ENCODE data around the gene HOXB6.

HOXB6 gene

DNA sequence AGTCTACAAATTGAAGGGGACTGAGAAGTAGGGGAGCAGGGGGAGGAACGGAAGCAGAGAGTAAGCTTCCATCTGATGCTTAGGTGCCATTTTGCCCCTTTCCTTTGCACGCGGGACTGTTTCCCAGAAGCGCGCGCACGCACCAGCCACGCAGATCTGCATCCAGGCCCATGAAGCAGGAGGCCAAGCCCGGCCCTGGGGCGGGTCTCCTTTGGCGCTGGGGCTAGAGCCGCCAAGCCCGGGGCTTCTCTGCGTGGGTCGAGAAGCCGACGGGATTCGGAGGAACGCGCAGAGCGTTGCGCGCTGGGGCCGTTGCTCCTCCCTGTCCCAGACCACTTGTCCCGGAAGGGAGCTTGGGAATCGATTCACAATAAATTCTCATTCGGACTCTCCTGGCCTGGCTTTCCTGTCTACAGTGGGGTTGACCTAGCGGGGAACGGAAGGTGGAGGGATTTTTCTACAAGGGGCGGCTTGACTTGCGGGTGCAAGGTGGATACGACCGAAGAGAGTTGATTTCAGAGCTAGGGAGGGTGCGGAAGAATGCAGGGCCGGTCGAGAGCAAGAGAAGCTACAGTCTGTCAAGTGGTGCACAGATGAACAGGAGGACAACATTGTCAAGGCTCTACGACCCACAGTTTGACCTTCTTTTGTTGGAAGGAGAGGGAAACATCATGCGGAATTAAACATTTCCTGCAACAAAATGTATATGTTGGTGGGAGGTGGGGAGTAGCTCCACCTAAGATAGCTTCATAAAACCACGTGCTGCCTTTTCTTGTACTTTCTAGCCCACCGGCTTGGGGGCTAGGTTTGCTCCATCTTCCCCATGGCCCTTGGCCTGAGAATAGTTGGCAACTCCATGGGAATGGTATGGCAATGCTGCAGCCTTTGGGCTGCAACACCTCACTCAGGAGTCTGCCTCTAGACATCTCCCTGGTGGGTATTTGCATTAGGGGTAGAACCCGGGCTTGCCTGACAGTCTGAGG, 16.9 kb upstream of the HOXB6 start:
- DNase-seq, result no peak

DNA sequence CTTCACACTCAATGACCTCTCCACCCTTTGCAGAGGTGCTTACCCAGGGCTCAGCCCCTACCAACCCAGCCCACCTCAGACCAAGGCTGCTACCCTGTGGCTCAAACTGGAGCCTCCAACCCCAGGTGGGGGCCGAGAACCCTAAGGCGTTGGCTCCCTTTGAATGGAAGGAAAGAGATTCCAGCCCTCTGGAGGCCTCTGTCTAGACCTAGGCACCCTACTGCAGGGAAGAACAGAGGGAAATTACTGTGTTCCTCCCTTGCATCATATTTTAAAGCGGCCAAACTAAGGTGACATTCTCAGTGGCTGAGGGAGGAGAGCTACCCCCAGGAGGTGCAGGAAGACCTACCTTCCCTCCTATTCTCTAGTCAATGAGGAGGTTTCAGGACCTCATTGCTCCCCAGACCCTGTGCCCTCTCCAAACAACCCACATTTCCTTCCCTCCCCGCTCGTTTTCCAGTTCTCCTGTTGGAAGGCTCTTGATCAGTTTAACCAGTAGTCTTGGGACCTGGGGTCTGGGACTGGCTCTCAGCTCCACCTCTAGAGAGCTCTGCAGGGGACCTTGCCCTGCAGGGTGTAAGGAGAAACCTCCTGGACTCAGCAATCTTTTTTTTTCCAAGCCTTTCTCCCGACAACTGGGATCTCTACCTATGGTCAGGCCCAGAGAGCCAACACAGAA, 15.8 kb upstream of the HOXB6 start:
- DNase-seq, result no peak

DNA sequence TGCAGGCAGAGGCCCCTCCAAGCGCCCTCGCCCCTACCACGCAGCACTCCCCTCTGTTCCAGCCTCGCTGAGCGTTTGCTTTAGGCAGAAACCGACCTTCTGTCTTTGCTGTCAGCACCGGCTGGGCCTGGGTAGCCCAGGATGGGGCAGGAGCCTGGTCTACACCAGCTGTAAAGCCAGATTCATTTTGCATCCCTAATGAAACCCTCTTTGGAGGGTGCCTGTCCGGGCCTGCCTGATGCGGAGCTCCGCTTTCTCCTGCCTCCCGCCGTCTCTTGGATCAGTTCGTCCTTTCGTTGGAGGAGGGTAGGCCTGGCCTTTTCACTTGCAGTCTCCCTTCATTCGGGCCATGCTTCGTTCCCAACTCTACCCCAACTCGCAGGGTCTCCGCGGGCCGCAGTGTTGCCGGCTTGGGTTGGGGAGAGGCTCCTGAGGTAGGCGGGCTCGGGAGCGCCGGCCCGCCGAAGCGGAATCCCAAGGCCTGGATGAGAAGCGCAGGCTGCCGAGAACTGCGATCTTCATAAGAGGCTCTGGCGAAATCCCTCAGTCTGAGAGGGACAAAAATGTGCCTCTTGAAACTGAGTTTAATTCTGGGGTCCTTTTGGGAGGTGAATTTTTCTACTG, 15.2 kb upstream of the HOXB6 start:
- DNase-seq, result no peak

DNA sequence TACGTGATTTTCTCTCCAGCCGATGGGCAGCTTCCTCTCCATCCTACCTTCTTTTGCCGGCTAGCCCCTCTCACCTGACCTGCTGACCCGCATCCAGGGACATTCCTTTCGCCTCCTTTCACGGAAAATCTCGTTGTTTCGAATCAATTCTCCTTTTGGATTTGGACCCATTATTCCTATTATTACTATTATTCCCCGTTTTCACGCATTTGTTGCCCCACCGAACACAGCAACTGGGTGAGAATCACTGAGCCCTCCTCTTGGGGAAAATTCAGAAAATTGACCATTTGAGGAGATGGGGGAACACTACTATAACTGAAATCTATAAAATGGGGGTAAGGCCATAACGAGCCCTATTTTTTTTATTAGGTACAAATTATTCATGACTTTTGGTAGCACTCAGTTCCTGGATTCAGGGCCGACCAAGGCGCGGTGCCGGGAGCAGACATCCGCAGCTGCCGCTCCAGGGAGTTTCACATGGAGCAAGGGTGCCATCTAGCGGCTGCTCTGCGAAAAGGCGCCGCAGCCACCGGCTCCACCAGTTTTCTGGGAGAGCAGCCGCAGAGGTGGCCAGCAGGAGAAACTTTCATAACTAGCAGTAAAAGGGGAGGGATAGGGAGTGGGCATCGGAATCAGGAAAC, 13.6 kb upstream of the HOXB6 start:
- peak; percentile 89 for DNase-seq

DNA sequence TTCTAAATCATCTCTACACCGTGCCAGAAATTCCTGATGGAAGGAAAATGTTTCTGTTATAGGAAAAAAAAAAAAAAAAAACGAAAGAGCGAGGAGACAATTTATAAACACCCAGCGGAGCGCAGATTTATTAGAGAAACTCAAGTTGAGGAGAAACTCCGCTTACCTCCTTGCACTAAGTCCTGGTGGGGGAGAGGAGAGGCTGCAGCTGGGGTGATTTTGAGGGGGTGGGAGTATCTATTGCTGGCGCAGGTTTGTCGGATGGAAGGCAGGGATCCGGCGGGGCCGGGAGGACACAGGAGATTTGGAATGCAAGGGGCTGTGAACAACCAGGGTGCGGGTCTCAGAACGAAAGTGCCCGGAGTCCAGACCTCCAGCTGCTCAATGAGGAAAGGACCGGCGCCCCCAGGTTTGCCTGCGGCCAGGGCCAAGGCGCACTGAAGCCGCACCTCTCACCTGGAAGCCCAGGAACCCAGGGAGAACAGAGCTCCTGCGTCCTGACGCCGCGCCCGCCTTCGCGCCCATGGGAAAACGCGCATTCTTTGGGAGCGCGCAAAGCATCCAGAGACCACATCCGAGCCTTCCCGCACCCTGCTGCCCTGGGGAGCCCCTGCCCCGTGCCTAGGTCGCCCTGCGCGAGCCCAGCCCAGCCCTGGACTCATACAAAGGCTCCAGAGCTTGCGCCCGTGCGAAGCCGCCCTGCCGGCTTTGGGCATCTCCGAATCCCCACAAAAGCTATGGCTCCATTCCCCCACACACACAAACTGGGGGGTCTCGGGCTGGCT, 12.9 kb upstream of the HOXB6 start:
- no peak for DNase-seq

DNA sequence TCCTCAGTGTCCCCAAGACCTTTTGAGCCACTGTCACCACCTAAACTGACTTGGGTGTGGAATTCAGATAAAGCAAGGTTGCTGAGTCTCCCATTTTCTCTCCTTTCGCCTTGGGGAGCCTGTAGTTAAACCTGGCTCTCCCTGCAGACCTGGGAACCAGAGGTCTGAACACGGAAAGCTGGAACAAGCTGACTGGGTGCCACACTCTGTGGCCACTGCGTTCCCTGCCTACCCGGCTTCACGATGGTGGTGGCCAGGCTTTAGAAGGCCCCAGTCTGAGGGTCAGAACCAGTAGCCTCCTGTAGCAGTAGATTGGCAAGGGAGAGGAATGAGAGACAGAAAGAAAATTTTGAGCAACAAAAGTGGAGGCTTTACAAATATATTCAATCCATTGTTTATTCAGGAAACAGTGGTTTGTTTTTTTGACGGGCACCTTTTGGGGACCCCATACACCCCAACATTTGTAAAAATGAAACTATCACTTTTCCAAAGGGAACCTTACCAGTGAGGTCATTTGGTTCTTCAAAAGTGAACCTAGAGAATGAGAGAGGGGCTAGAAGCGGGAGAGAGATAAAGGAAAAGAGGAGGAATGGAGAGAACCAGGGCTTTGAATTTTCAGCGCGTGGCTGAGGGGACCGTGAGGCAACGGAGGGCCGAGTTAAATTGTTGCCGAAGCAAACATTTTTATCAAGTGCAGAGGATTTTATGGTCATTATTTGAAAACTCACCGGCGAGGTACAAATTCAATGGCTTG, 12.1 kb upstream of the HOXB6 start:
- DNase-seq, result no peak

DNA sequence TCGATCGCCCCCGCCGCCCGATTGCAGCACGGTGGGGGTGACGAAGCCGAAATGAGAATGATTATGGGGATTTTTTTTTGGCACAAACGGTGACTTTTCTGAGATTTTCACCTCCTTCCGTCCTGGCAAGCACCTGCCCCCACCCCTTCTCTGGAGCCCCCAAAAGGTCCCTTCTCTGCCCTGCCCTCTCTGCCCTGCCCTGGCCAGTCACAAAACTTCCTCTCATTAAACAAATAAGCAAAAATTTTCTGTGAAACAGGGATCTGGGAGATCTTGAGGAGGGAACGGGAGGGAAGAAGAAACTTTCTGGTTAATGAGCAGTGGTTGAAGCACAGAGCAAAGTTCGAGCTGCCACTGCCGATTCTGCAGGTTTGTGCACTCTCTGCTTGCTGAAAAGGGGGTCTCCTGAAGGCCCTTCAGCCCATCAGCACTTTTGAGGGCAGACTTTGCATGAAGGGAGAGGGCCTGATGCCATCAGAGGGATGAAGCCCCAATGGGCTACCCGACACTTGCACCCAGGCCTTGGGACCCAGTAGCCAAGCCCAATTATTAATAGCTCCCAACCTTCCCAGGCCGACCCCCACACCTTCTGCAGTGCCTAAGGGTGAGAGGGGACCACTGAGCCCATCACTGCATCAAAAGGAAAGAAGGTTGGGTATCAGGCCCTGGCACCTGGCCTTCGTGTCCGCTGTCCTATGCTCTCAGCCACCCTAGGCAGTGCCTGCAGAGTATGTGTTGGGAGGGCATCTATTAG, 11.4 kb upstream of the HOXB6 start:
- DNase-seq, result no peak

DNA sequence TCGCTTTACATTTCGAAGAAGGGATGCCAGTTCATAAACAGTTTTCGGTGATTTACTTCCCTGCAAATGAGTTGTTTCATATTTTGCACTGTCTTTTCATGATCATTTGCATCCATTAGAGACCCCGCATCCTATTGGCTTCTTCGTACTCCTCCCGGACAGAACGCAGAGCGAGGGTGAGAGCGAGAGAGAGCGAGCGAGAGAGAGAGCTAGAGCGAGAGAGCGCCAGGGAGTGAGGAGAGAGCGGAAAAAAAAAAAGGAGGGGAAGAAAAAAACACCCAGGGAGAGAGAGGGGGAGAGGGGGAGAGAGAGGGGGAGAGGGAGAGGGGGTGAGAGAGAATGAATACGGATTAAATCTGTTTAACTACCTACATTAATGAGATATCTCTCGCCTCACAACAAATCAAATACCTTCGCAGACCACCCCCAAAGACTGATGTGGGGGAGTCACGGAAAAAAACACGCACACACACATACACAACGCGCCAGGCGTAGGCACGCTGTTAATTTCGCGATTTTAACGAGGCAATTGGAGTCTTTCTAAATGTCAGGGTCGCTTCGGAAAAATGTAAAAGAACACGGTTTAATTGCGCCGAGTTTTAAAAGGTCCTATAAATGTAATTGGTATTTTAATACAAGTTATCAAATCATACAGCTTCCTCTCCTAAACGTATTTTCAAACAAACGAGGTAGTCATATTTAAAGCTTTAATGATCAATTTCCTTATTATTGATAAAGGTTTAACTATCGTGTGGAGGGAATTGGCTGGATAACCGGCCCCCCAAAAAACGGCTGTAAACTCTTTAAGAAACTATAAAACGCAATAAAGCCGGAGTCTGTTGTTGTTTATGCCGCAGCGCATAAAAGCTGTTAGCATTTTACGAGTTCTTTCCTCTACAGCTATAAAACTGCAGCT, 10.5 kb upstream of the HOXB6 start, which contains the start of gene HOXB8:
TSS of gene HOXB8 (minus strand) at position 246 of the 916 bp plus-strand sequence. CDS start 588 bp downstream, outside the sequence.
- no peak for DNase-seq

DNA sequence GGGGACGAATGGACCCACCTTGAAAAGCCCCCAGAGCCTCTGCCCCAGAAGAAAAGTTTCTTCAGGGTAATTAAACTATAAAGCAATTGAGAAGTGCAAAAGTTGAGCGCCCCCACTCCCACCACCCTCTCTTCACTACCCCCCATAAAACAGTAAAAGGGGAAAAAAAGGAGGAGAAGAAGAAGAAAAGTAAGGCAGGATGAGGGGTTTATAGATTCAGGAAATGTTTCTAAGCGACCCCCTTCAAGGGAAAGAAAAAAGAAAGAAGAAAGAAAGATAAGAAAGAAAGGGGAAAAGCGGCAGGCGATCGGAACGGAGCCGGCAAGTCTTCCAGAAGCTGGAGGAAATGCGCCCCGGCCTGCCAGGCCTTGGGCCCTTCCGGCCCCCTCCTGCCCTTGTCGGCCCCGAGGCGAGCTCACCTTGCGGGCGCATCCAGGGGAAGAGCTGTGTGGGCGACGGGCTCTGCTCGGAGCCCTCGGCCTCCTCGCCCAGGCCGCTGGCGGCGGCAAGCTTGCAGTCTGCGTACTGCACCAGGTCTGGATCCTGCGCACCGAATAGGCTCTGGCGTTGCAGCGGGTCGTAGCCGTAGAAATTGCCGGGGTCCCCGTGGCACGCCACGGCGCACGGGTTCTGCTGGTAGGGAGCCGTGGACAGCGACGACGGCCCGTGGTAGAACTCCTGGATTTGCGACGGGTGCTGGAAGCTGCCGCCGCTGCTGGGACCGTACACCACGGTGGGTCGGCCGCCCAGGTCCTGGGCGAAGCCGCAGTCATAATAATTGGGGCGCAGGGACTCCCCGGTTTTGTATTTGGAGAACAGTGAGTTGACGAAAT, 9.3 kb upstream of the HOXB6 start:
- peak; percentile 62 for DNase-seq

DNA sequence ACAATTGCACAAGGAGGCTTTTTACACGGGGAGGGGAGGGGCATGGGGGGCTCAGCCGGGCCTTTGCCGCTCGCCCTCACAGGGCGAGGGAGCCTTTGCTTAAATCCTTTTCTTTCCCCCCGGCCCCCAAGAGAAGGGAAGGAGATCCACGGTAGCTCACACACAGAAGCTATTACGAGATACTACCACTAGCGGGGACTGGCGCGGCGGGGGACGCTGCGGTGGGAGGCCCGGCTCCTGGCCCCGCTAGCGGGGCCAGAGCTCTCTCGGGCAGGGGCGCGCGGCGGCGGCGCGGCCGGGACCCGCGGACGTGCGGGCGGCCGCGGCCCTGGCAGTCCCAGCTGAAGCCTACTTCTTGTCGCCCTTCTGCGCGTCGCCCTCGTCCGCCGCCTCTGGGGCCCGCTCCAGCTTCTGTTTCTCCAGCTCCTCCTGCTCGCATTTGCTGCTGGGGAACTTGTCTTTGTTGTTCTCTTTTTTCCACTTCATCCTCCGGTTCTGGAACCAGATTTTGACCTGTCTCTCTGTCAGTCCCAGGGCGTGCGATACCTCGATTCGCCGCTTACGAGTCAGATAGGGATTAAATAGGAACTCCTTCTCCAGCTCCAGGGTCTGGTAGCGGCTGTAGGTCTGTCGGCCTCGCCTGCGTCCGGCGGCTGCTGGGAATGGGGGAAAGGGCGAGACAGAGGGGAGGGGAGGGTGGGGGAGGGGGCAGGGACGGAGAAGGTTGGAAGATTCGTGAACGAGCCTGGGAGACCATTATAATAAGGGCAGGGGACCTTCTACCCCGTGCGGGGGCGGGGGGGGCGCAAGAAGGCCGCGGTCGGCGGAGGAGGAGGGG, 8.3 kb upstream of the HOXB6 start:
- peak; percentile 63 for DNase-seq

DNA sequence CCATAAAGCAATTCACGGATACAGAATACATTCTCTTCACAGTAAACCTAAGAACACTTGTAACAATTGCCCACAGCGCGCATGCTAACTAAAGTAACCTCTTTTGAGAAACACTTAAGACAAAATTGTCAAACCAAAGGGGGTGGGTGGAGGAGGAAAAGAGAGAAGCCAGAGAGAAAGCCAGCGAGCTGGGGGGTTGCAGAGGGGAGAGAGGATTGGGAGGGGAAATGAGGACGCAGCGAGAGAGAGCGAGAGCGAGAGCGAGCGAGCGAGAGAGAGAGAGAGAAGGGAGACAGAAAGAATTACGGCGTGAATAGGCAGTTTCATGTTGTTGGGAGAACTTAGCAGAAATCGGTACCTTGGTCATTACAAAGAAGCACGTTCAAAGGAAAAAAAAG, 7.7 kb upstream of the HOXB6 start:
- no peak for DNase-seq

DNA sequence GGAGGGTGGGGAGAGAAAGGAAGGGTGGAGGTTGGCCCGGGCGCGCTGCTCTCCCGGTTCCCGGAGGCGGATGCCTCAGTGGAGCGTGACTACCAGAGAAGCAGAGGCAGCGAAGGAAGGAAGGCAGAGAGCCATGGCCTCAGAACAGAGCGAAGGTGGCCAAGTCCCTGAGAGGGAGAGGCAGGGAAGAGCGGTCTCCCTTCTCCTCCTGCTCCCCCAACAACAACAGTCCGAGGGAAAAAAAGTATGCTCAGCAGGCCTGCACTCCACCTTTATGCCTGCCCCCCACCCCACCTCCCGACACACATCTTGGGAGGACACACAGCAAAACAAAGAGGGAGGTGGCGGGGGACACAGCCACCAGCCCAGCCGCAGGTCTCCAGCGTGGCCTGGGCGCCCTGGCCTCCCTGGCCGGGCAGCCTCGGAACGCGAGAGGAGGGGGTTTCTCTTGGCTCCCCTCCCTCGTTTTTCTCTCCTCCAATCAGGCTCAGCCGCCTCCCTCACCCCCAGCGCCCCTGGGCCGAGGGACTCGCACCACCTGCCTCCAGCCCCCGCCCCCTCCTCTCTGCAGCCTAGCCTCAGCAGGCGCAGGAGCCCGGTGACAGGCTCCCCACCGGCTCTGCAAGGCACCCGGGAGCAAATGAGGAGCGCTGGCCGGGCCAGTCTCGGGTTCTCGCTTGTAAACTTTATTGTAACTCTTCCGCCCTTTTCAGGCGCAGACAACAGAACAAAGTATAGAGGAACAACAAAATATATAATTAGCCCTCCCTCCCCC, 7.1 kb upstream of the HOXB6 start:
- DNase-seq, result no peak

DNA sequence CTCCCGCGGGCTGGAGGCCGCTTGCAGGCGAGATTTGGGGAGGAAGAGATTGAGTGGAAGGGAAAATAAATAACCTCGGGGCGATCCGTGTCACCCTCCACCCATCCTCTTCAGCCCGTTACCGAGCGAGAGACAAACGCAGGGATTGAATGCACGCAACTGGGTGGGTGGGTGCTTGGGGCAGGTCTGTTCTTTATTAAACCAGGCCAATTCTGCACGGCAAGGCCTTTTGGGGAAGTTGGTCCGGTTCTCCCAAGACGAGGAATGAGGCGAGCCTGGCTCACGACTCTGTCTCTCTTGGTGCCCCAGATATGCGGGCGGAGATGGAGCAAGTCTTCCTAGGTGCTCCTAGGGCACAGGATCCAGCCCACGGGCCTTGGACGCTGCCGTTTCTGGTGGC, 6.4 kb upstream of the HOXB6 start:
- no peak for DNase-seq

DNA sequence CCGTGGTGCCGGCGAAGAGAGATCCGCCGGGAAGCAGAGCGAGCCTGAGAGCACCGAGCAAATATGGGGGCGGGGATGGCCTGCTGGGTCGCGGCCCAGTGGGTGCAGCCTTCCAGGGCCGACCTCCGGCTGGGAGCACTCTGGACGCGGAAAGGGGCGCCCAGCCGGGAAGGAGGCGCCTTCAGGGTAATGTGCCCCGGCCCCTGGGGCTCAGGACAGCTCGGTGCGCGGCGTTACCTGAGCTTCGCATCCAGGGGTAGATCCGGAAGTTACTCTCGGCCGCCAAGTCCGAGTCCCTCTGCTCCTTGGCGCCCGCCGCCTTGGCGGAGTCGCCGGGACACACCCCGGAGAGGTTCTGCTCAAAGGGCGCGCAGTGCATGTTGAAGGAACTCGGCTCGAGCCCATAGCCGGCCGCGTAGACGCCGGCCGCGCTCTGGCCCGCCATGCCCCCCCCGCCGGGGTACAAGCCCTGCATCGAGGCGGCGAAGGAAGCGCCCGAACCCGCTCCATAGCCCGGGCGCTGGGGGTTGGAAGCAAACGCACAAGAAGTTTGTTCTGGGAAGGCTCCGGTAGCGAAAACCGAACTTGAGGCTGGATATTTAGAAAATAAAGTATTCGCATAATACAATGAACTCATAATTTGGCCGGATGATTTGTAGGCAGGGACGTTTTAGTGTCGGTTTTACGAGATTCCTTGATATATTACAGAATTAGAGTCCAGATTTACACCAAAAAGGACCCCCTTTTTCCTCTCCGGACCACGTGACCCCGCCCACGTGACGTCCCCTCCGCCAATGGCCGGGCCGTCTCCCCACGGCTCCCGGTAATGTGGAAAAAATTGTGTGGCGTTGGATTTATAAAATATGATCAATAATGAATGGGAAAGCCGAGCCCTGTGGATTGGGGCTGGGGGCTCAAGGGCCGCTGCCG, 5.8 kb upstream of the HOXB6 start, which contains the start of gene HOXB7:
TSS of gene HOXB7 (minus strand) at position 736 of the 930 bp plus-strand sequence. CDS start at position 637, 99 bp downstream.
- peak; percentile 65 for DNase-seq

DNA sequence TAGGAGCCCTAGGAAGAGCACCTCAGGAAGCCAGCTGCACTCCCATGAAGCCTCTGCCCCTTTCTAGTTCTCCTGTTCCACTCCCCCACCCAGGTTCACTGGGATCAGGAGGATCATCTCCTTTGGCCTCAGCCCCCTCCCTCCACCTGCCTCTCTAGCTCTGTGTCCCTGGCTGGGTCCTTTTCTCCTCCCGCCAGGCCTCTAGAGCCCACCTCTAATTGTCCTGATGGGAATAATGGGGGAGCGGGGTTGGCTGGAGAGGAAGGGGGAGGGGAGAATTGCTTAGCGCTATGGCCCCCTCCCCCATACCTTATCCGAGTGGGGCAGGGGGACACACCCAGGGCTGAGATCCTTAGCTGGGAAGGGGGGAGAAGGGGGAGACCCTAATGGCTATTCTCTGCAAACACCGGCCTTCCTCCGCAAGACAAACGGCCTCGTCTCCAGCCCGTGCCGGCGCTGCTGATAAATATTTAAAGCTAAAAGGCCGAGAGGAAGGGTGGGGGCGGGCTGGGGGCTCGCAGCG, 5.0 kb upstream of the HOXB6 start:
- no peak for DNase-seq
